H9 (cell line): ENCODE measurements around the gene RSAD1. TPM values are rescaled to one million over a fixed set of nuclear protein-coding genes. Genes with fewer than 3 reads are reported as not detected.

Experiments
- DNase-seq: peaks from one replicate; pipeline ENCODE4 v3.0.0-alpha.2; 2017
- H2AFZ ChIP-seq: one replicate; pipeline ENCODE4 v1.6.1; 2013; ENCODE audit warnings: mild to moderate bottlenecking, low read length, control low read depth, moderate library complexity
- H2AK5ac ChIP-seq: 2 replicates; pipeline ENCODE4 v1.6.1; 2013; ENCODE audit warnings: low read length, control low read depth, mixed read lengths; ENCODE audit not compliant: insufficient read length
- H2BK120ac ChIP-seq: one replicate; pipeline ENCODE4 v1.6.1; 2013; ENCODE audit warnings: low read depth, mild to moderate bottlenecking, low read length, control low read depth, inconsistent platforms; ENCODE audit not compliant: poor library complexity, severe bottlenecking
- H2BK12ac ChIP-seq: 2 replicates; pipeline ENCODE4 v1.6.1; 2013; ENCODE audit warnings: low read length, control low read depth, mixed read lengths, low read depth; ENCODE audit not compliant: insufficient read length
- H2BK15ac ChIP-seq: 2 replicates; pipeline ENCODE4 v1.6.1; 2013; ENCODE audit warnings: low read depth, low read length, control low read depth
- H2BK20ac ChIP-seq: one replicate; pipeline ENCODE4 v1.6.1; 2013; ENCODE audit warnings: low read depth, mild to moderate bottlenecking, low read length, control low read depth, inconsistent platforms; ENCODE audit not compliant: poor library complexity, severe bottlenecking
- H2BK5ac ChIP-seq: 2 replicates; pipeline ENCODE4 v1.6.1; 2013; ENCODE audit warnings: low read length, control low read depth, mixed read lengths; ENCODE audit not compliant: insufficient read length
- H3K14ac ChIP-seq: 2 replicates; pipeline ENCODE4 v1.6.1; 2013; ENCODE audit warnings: low read length, control low read depth; ENCODE audit not compliant: insufficient read depth
- H3K18ac ChIP-seq: 2 replicates; pipeline ENCODE4 v1.6.1; 2013; ENCODE audit warnings: low read depth, mild to moderate bottlenecking, mixed read lengths, low read length, control low read depth; ENCODE audit not compliant: insufficient read length
- H3K23ac ChIP-seq: 2 replicates; pipeline ENCODE4 v1.6.1; 2013; ENCODE audit warnings: low read length, control low read depth, mixed read lengths, low read depth; ENCODE audit not compliant: insufficient read length
- H3K23me2 ChIP-seq: 2 replicates; pipeline ENCODE4 v1.6.1; 2013; ENCODE audit warnings: low read depth, mild to moderate bottlenecking, mixed read lengths, low read length, control low read depth; ENCODE audit not compliant: insufficient read length, poor library complexity, severe bottlenecking
- H3K27ac ChIP-seq: 2 replicates; pipeline ENCODE4 v1.5.1; 2013; ENCODE audit warnings: low read length, control low read depth, mixed read lengths, low read depth; ENCODE audit not compliant: insufficient read length
- H3K27me3 ChIP-seq: 2 replicates; pipeline ENCODE4 v1.6.1; 2013; ENCODE audit warnings: low read length, control low read depth, inconsistent platforms; ENCODE audit not compliant: insufficient read depth
- H3K4ac ChIP-seq: 2 replicates; pipeline ENCODE4 v1.6.1; 2013; ENCODE audit warnings: low read depth, mild to moderate bottlenecking, control low read depth, inconsistent platforms, low read length, moderate library complexity
- H3K4me1 ChIP-seq: 2 replicates; pipeline ENCODE4 v1.6.1; 2013; ENCODE audit warnings: low read length, control low read depth, inconsistent platforms; ENCODE audit not compliant: insufficient read depth
- H3K4me2 ChIP-seq: 2 replicates; pipeline ENCODE4 v1.6.1; 2013; ENCODE audit warnings: low read length, control low read depth, mixed read lengths; ENCODE audit not compliant: insufficient read length, insufficient read depth
- H3K56ac ChIP-seq: 2 replicates; pipeline ENCODE4 v1.6.1; 2013; ENCODE audit warnings: low read depth, mild to moderate bottlenecking, mixed read lengths, low read length, control low read depth; ENCODE audit not compliant: insufficient read length
- H3K79me1 ChIP-seq: 2 replicates; pipeline ENCODE4 v1.6.1; 2013; ENCODE audit warnings: low read depth, mild to moderate bottlenecking, moderate library complexity, low read length, control low read depth, inconsistent platforms; ENCODE audit not compliant: insufficient read depth, poor library complexity, severe bottlenecking
- H3K79me2 ChIP-seq: 2 replicates; pipeline ENCODE4 v1.6.1; 2013; ENCODE audit warnings: low read length, control low read depth, inconsistent platforms; ENCODE audit not compliant: insufficient read depth
- H3K9ac ChIP-seq: 2 replicates; pipeline ENCODE4 v1.6.1; 2013; ENCODE audit warnings: low read length, control low read depth, mixed read lengths; ENCODE audit not compliant: insufficient read length; ENCODE audit errors: extremely low read depth
- H3K9me3 ChIP-seq: one replicate; pipeline ENCODE4 v1.6.1; 2013; ENCODE audit warnings: low read depth, low read length, inconsistent platforms; ENCODE audit not compliant: control insufficient read depth
- H3T11ph ChIP-seq: one replicate; pipeline ENCODE4 v1.6.1; 2013; ENCODE audit warnings: mild to moderate bottlenecking, low read length, control low read depth, inconsistent platforms
- H4K20me1 ChIP-seq: one replicate; pipeline ENCODE4 v1.6.1; 2013; ENCODE audit not compliant: control insufficient read depth, insufficient read length, insufficient read depth
- H4K5ac ChIP-seq: 2 replicates; pipeline ENCODE4 v1.6.1; 2013; ENCODE audit warnings: low read depth, mild to moderate bottlenecking, mixed read lengths, low read length, control low read depth; ENCODE audit not compliant: insufficient read length
- H4K8ac ChIP-seq: replicated peaks from 2 replicates; pipeline ENCODE4 v1.6.1; 2013; ENCODE audit warnings: low read length, control low read depth, mixed read lengths, low read depth; ENCODE audit not compliant: insufficient read length
- H4K91ac ChIP-seq: 2 replicates; pipeline ENCODE4 v1.6.1; 2013; ENCODE audit warnings: low read depth, mild to moderate bottlenecking, moderate library complexity, mixed read lengths, low read length, control low read depth; ENCODE audit not compliant: insufficient read length
- H3K27ac Mint-ChIP-seq, 3 experiments: 2 replicates in 2 of 3; 3 replicates in 1 of 3; pipeline ENCODE4 v1.8.0; 2020 to 2021; ENCODE audit warnings: mixed read lengths in 3 of 3, mild to moderate bottlenecking in 1 of 3, moderate library complexity in 1 of 3
- H3K27me3 Mint-ChIP-seq: 2 replicates; pipeline ENCODE4 v1.8.0; 2021; ENCODE audit warnings: low read depth, mild to moderate bottlenecking, moderate library complexity, mixed read lengths
- H3K36me3 Mint-ChIP-seq, 3 experiments: 2 replicates in 2 of 3; 3 replicates in 1 of 3; pipeline ENCODE4 v1.8.0; 2020 to 2021; ENCODE audit warnings: low read depth in 3 of 3, mixed read lengths in 3 of 3; ENCODE audit not compliant: insufficient read depth in 1 of 3
- H3K4me1 Mint-ChIP-seq, 2 experiments: 2 replicates each; pipeline ENCODE4 v1.8.0; 2020; ENCODE audit warnings: mixed read lengths in 2 of 2
- H3K4me3 Mint-ChIP-seq, 2 experiments: 2 replicates in 1 of 2; 3 replicates in 1 of 2; pipeline ENCODE4 v1.8.0; 2020 to 2021; ENCODE audit warnings: mild to moderate bottlenecking in 2 of 2, mixed read lengths in 2 of 2, moderate library complexity in 1 of 2
- H3K9me3 Mint-ChIP-seq, 2 experiments: 2 replicates in 1 of 2; 3 replicates in 1 of 2; pipeline ENCODE4 v1.8.0; 2020; ENCODE audit warnings: mild to moderate bottlenecking in 2 of 2, mixed read lengths in 2 of 2, moderate library complexity in 1 of 2
- CTCF ChIP-seq: fragments of 200-600 bp; sonication (generic); conservative IDR thresholded peaks from 3 replicates; pipeline ENCODE4 v1.8.0; 2021; ENCODE audit warnings: antibody characterized with exemption, mild to moderate bottlenecking
- WGBS: extraction: QIAGEN DNeasy Blood & Tissue Kit; methylation state at CpG from one replicate; pipeline ENCODE4 v1.1.7; 2013; ENCODE audit warnings: missing lambda C conversion rate, low lambda C conversion rate, mixed read lengths; ENCODE audit not compliant: insufficient read length; ENCODE audit errors: extremely low coverage; 5-methylcytosine and 5-hydroxymethylcytosine counted together
- total RNA-seq: library from RNA; stranded (reverse); gene quantifications from 2 replicates; pipeline ENCODE4 v1.2.1, GENCODE V29; 2021

The RSAD1 gene
- total RNA-seq, 1 experiment from 2014 or later: 27.9 TPM

- Histone ChIP-seq H4K91ac (no peak overlapping the region), H2BK15ac (no peak overlapping the region), H4K8ac (no peak overlapping the region), H3K27me3 (no peaks in the 10 kb centered on the region; the same call in 1 of the 2 replicates), H2BK12ac (no peak overlapping the region), H3K9me3 (no peaks in the 10 kb centered on the region), H2BK5ac (no peak overlapping the region), H3K23me2 (peaks cover 17% of the 10 kb centered on the region), H3K56ac (no peak overlapping the region), H2BK20ac (no peak overlapping the region), H2AFZ (no peak overlapping the region), H3K4me2 (peak overlapping the region; percentile 70), H3K4ac (no peak overlapping the region), H3K18ac (no peak overlapping the region), H3K23ac (no peak overlapping the region), H2AK5ac (no peak overlapping the region), H3K4me1 (peaks cover 3% of the 10 kb centered on the region; the same call in 1 of the 2 replicates), H4K5ac (no peak overlapping the region), H2BK120ac (no peak overlapping the region), H3K9ac (no peak overlapping the region), H3K14ac (no peak overlapping the region), H4K20me1 (no peaks in the 10 kb centered on the region), H3K27ac (no peak overlapping the region), H3T11ph (no peak overlapping the region), H3K79me1 (no peaks in the 10 kb centered on the region), H3K79me2 (no peaks in the 10 kb centered on the region)
- Mint-ChIP-seq H3K9me3 (no peaks in the 10 kb centered on the region; a peak in 1 of 5 replicates), H3K27me3 (peaks cover 52% of the 10 kb centered on the region), H3K4me1 (peaks cover 39% of the 10 kb centered on the region in 2 experiments), H3K4me3 (peak overlapping the region; percentile 65 to 84), H3K36me3 (peaks cover 0 to 5% (median 0%) of the 10 kb centered on the region in 3 experiments; a peak in 3 of 7 replicates), H3K27ac (no peak overlapping the region; a peak in 1 of 7 replicates)
- no peak for DNase-seq
- WGBS: no CpG with 5 or more reads among the region's 17 CpGs
- no peak for TF ChIP-seq CTCF
These were observed 55.1 kb downstream of the RSAD1 start for GRCh38 chr17:50533720-50534148.
